Tibial artery (tissue), 4 donors: ENCODE data around the gene LCA5L.

ENCODE experiments used
- DNase-seq, 2 donors: peaks; one replicate each; pipeline ENCODE4 v3.0.0-alpha.2; 2019
- H3K27ac ChIP-seq, 2 donors: fragments of 200-600 bp; sonication (generic) in 1 of 2; 1 replicate in 1 of 2; 2 replicates in 1 of 2; pipeline ENCODE4 v1.5.1; 2018 to 2019; ENCODE audit warnings: mild to moderate bottlenecking in 1 of 2
- H3K27me3 ChIP-seq, 2 donors: fragments of 200-600 bp; sonication (generic) in 1 of 2; one replicate each; pipeline versions ENCODE4 v1.5.1 to v1.6.0; 2016 to 2019
- H3K36me3 ChIP-seq, 3 donors: fragments of 200-600 bp; sonication (generic) in 2 of 3; one replicate each; pipeline ENCODE4 v1.5.1; 2016 to 2019; ENCODE audit warnings: mild to moderate bottlenecking in 2 of 3
- H3K4me1 ChIP-seq, 4 donors: fragments of 200-600 bp; sonication (generic) in 2 of 4; 1 replicate in 3 of 4; 2 replicates in 1 of 4; pipeline ENCODE4 v1.5.1; 2016 to 2019
- H3K4me3 ChIP-seq, 2 donors: fragments of 200-600 bp; sonication (generic) in 1 of 2; 1 replicate in 1 of 2; 2 replicates in 1 of 2; pipeline ENCODE4 v1.5.1; 2018 to 2019; ENCODE audit warnings: mild to moderate bottlenecking in 2 of 2
- H3K9me3 ChIP-seq, 3 donors: fragments of 200-600 bp; sonication (generic) in 1 of 3; one replicate each; pipeline ENCODE4 v1.5.1; 2016 to 2019
- CTCF ChIP-seq, 2 experiments: fragments of 200-600 bp in 1 of 2; fragments of 450-650 bp in 1 of 2; IDR thresholded peaks; one replicate each; pipeline ENCODE4 v1.5.1; 2017 to 2019; ENCODE audit warnings: antibody characterized with exemption in 2 of 2, mild to moderate bottlenecking in 1 of 2, moderate library complexity in 1 of 2
- intact Hi-C: fragments of 100-400 bp; cut with DNase I; formaldehyde crosslinking; loops from one replicate; pipeline ENCODE4 v1.15.0; 2023; ENCODE audit warnings: low total_unique reads

The LCA5L gene

GRCh38 chr21:39406065-39406464 lies 39.5 kb downstream of the LCA5L start:
- Histone ChIP-seq H3K36me3 (peaks cover 21 to 37% (median 29%) of the 10 kb centered on the region in 3 donors), H3K9me3 (no peaks in the 10 kb centered on the region), H3K27me3 (no peaks in the 10 kb centered on the region), H3K27ac (no peak overlapping the region), H3K4me3 (no peak overlapping the region), H3K4me1 (no peaks in the 10 kb centered on the region)
- no peak for DNase-seq
- intact Hi-C loops = no loop called here
- no peak for TF ChIP-seq CTCF (IDR thresholded peaks at IDR 0.05)

GRCh38 chr21:39400173-39400572 lies 45.4 kb downstream of the LCA5L start:
- no peak for DNase-seq
- Histone ChIP-seq H3K27ac (no peak overlapping the region), H3K27me3 (no peaks in the 10 kb centered on the region), H3K4me1 (no peaks in the 10 kb centered on the region), H3K36me3 (peaks cover 18 to 35% (median 24%) of the 10 kb centered on the region in 3 donors), H3K9me3 (no peaks in the 10 kb centered on the region), H3K4me3 (no peak overlapping the region)
- intact Hi-C loops = no loop called here
- no peak for TF ChIP-seq CTCF (IDR thresholded peaks at IDR 0.05)

- no peak overlapping the region for H3K27ac ChIP-seq
- no peaks in the 10 kb centered on the region for H3K9me3 ChIP-seq
- H3K27me3 ChIP-seq = no peaks in the 10 kb centered on the region
- TF ChIP-seq CTCF (IDR thresholded peaks at IDR 0.05) = no peak
- no peak overlapping the region for H3K4me3 ChIP-seq
- DNase-seq = no peak
- H3K36me3 ChIP-seq = peaks cover 41 to 58% (median 48%) of the 10 kb centered on the region in 3 donors
- intact Hi-C loops = no loop called here
- H3K4me1 ChIP-seq = no peaks in the 10 kb centered on the region
Observed at GRCh38 chr21:39397646-39398385, 47.8 kb downstream of the LCA5L start.

GRCh38 chr21:39392981-39393380 lies 52.6 kb downstream of the LCA5L start:
- Histone ChIP-seq H3K4me3 (no peak overlapping the region), H3K27ac (no peak overlapping the region), H3K9me3 (no peaks in the 10 kb centered on the region), H3K27me3 (no peaks in the 10 kb centered on the region), H3K4me1 (peaks cover 0 to 24% (median 14%) of the 10 kb centered on the region in 4 donors), H3K36me3 (peaks cover 51 to 68% (median 64%) of the 10 kb centered on the region in 3 donors)
- DNase-seq = no peak
- intact Hi-C loops = no loop called here
- no peak for TF ChIP-seq CTCF (IDR thresholded peaks at IDR 0.05)

DNA sequence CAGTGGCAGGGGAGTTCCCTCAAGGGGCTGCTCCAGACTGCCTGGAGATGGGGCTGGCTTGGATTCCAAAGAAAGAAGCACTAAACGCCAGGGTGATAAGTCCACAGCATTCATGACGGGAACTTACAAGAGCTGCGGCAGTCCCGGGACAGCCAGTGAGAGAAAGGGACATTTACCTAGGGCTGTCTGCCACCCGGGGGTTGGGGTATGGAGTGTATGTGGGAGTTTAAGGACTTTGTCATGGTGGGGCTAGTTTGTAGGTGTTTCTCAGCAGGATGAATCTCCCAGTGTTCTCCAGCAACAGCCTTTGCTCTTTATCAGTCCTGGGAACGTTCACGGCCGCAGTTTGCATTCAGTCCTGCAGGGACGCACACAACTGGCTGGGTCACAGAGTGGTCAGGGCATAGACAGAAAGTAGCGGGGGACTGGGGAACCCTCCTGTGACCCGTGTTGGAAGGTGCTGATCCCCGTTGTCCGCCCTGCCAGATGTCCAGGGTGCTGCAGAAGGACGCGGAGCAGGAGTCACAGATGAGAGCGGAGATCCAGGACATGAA lies 55.3 kb downstream of the LCA5L start:
- no peak for DNase-seq
- Histone ChIP-seq H3K4me1 (peaks cover 0 to 39% (median 24%) of the 10 kb centered on the region in 4 donors), H3K27ac (no peak overlapping the region), H3K36me3 (peaks cover 41 to 49% (median 44%) of the 10 kb centered on the region in 3 donors), H3K9me3 (no peaks in the 10 kb centered on the region), H3K4me3 (no peak overlapping the region), H3K27me3 (no peaks in the 10 kb centered on the region)
- TF ChIP-seq CTCF (IDR thresholded peaks at IDR 0.05) = no peak
- intact Hi-C loops = no loop called here
